IPS-18a (cell line): ENCODE results near the gene NOL3.

ENCODE experiments used
- H3K27ac ChIP-seq: one replicate; pipeline ENCODE4 v1.5.1; 2013; ENCODE audit warnings: low read length
- H3K27me3 ChIP-seq: one replicate; pipeline ENCODE4 v1.6.1; 2013; ENCODE audit warnings: mild to moderate bottlenecking, low read length; ENCODE audit not compliant: control insufficient read depth, insufficient read depth
- H3K36me3 ChIP-seq: one replicate; pipeline ENCODE4 v1.6.1; 2013; ENCODE audit warnings: low read depth, low read length; ENCODE audit not compliant: control insufficient read depth
- H3K4me1 ChIP-seq: one replicate; pipeline ENCODE4 v1.6.1; 2013; ENCODE audit warnings: low read depth, low read length; ENCODE audit not compliant: control insufficient read depth
- H3K4me3 ChIP-seq: one replicate; pipeline ENCODE4 v1.5.1; 2013; ENCODE audit warnings: low read length
- H3K9ac ChIP-seq: one replicate; pipeline ENCODE4 v1.6.1; 2013; ENCODE audit warnings: mild to moderate bottlenecking, low read length, moderate library complexity
- H3K9me3 ChIP-seq: one replicate; pipeline ENCODE4 v1.6.1; 2013; ENCODE audit warnings: low read depth, low read length; ENCODE audit not compliant: control insufficient read depth

The NOL3 gene

GRCh38 chr16:67176662-67177061 lies 6.3 kb downstream of the NOL3 start:
- H3K27ac ChIP-seq: no peak overlapping the region
- no peak overlapping the region for H3K4me3 ChIP-seq
- peaks cover 7% of the 10 kb centered on the region for H3K4me1 ChIP-seq
- H3K27me3 ChIP-seq: peaks cover 78% of the 10 kb centered on the region
- no peak overlapping the region for H3K9ac ChIP-seq
- H3K9me3 ChIP-seq: no peaks in the 10 kb centered on the region
- no peaks in the 10 kb centered on the region for H3K36me3 ChIP-seq

DNA sequence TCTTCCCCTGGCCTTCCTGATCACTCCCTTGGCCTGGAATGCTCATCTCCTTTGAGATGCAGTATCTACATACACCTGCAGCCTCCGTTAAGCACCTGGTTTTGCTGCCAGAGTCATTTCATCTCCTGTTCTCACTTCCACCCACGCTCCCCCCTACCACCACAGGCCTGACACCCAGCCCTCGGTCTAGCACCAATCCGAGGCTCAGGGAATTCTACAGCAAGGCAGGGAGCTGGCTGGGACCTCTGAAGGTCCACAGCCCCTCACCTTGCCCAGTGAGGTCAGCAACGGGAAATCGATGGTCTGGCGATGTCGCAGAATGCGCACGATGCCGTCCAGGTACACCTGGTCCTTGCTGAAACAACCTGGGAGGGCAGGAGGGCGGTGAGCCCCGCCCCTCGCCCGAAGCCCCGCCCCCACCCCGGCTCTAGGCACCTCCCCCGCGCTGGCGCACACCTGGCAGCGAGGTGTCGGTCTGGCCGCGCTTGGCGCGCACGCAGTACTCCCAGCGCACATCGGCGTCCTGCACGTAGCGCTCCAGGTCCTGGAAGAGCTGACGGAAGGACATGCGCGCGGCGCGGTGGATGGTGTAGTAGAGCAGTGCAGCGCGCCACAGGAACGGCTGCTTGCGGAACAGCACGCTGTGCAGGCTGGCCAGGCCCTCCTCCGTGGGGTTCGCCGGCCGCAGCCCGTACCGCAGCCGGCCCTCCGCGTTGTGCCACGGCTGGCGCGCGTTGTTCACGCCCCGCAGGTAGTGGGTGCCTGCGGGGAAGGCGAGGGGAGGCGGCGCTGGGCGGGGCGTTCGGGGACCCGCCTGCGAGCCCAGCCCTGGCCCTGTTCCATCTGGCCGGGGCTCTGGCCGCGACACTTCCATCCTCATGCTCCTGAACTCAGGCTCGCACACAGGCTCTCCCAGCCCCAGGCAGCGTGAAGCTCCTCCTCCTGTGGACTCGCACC lies 7.7 kb downstream of the NOL3 start:
- Histone ChIP-seq H3K9ac (peak overlapping the region; percentile 4), H3K4me3 (peak overlapping the region; percentile 52)

DNA sequence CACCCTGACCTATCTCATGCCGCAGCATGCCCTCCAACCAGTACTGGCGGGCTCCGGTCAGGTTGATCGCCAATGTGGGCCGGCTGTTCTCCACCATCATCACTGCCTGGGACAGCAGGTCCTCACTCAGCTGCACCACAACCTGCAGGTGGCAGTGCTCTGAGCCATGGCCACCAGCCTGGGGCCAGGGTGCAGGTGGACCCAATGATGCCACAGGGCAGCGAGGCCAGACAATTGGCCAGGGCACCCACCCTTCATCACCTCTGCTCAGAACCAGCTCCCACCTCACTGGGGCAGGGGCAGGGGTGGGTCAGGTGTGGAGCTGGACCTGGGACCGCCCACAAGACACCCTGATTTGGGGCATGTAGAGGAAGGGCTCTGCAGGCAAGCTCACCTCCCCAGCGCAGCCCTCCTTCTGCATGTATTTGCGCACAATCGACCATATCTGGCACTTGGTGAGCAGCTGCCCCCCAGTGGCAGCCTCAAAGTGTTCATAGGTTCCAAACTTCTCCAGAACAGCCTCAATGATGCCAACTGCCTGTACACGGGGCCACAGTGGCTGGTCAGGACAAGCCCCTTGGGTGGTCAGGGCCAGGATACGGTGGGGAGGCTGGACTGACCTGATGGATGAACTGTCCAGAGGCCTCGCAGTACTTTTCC lies 9.2 kb downstream of the NOL3 start:
- Histone ChIP-seq H3K9me3 (no peaks in the 10 kb centered on the region), H3K27ac (no peak overlapping the region), H3K9ac (no peak overlapping the region)

More for the DNA sequence above, 7.7 kb downstream of the NOL3 start:
- Histone ChIP-seq H3K9me3 (no peaks in the 10 kb centered on the region), H3K27me3 (peaks cover 65% of the 10 kb centered on the region), H3K27ac (no peak overlapping the region), H3K36me3 (no peaks in the 10 kb centered on the region), H3K4me1 (peaks cover 7% of the 10 kb centered on the region)

DNA sequence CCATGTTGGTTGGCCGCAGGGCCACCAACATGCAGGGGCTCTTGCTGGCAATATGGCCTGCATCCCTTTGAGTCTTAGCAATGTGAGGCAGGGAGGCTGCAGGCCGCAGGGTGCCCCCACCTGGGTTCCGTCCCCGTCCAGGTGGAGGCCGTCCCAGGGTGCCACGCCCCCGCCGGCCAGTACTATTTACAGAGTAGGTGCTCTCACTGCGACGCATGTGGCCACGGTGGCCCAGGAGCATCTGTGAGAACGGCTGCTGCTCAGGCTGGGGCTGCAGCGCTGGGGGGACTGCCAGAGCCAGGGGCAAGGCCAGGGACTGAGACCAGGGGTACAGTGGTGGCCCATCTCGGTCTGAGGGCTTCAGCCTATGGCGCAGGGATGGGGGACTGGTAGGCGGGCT lies 9.8 kb downstream of the NOL3 start:
- no peaks in the 10 kb centered on the region for H3K36me3 ChIP-seq
- no peaks in the 10 kb centered on the region for H3K9me3 ChIP-seq
- H3K9ac ChIP-seq: no peak overlapping the region
- H3K27me3 ChIP-seq: peaks cover 56% of the 10 kb centered on the region
- no peak overlapping the region for H3K4me3 ChIP-seq
- H3K4me1 ChIP-seq: no peaks in the 10 kb centered on the region
- no peak overlapping the region for H3K27ac ChIP-seq

More for the DNA sequence above, 9.2 kb downstream of the NOL3 start:
- H3K4me3 ChIP-seq: no peak overlapping the region
- H3K4me1 ChIP-seq: no peaks in the 10 kb centered on the region
- no peaks in the 10 kb centered on the region for H3K36me3 ChIP-seq
- H3K27me3 ChIP-seq: peaks cover 56% of the 10 kb centered on the region

DNA sequence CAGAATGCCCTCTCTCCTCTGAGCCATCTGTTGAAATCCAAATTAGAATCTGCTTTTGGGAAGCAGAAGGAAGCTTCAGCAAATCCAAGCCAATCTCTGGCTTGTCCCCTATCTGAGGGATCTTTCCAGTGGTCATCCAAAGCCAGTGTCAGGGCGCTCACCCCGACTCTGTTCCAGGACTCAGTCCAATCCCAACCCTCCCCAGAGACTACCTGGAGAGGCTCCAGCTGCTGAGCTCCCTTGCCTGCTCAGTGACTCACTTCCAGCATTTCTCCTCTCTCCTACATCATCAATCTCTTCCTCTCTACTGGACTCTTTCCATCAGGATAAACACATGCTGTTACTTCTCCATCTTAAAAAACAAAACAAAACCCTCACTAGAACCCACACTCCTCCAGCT lies 11.0 kb downstream of the NOL3 start:
- Histone ChIP-seq H3K4me1 (peaks cover 3% of the 10 kb centered on the region), H3K27ac (no peak overlapping the region)

DNA sequence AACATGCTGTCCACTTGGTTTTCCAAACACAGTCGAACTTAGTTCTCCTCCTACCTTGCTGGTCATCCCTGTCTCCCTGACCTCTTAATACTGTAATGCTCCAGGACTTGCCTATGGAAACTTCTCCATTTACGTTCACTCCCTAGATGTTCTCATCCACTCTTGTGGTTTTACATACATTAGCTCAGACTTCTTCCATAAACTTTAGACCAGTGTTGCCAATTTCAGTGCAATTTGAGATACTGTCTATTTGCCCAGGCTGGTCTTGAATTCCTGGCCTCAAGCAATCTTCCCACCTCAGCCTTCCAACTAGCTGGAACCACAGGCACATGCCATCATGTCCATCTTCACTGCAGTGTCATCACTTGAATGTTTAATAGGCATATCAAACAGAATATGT lies 11.9 kb downstream of the NOL3 start:
- Histone ChIP-seq H3K9me3 (no peaks in the 10 kb centered on the region), H3K36me3 (no peaks in the 10 kb centered on the region), H3K27me3 (peaks cover 49% of the 10 kb centered on the region), H3K27ac (no peak overlapping the region), H3K9ac (no peak overlapping the region), H3K4me1 (peaks cover 3% of the 10 kb centered on the region), H3K4me3 (peak overlapping the region; percentile 71)

More for the DNA sequence above, 11.0 kb downstream of the NOL3 start:
- H3K4me3 ChIP-seq: no peak overlapping the region
- H3K9me3 ChIP-seq: no peaks in the 10 kb centered on the region
- peaks cover 56% of the 10 kb centered on the region for H3K27me3 ChIP-seq
- H3K9ac ChIP-seq: no peak overlapping the region
- H3K36me3 ChIP-seq: no peaks in the 10 kb centered on the region

- Histone ChIP-seq H3K27me3 (peaks cover 42% of the 10 kb centered on the region), H3K9ac (peak overlapping the region; percentile 83), H3K4me3 (peak overlapping the region; percentile 71), H3K27ac (no peak overlapping the region), H3K4me1 (peaks cover 3% of the 10 kb centered on the region), H3K36me3 (no peaks in the 10 kb centered on the region), H3K9me3 (no peaks in the 10 kb centered on the region)
Measured at GRCh38 chr16:67183284-67183626, 12.9 kb downstream of the NOL3 start.

DNA sequence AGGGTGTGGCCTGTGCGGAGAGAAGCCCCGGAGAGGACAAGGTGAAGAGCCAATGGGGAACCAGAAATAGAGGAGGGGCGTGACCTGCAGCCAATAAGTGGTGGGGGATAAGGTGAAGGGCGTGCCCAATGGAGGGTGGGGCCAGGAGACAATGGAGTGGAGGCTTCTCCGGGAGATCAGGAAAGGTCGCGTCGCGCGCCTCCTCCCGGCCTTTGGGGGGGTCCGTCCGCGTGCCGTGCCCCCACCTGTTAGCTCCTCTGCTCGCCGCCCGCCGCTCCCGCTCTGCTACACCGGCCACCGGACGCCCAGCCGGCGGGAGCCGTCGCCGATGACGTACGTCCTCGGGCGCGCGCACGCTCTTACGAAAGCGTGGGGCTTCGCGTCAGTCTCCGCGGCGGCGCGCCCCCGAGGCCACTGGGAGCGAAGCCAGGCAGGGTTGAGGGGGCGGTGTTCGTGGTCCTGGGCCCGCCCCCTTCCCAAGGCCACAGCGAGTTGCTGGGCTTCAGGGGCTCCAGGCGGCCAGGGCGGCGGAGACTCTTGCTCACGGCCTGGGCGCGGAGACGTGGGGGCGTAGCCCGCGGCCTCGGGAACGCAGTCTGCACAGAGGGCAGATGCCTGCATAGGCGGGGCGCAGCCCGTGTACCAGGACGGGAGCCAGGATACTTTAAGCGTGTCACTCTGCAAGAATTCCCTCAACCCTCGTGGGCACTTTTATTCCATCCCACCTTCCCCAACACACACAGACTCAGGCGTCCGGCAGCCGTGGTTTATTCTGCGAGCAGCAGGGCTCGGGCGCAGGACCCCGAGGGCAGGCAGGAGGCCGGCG lies 13.5 kb downstream of the NOL3 start, which contains the start of gene MATCAP1:
Gene MATCAP1, minus strand, starts transcription at position 337 of the 826 bp plus-strand sequence. CDS start 3,353 bp downstream, outside the sequence.
- H3K27ac ChIP-seq: peak within 1 kb of the TSS; percentile 78

GRCh38 chr16:67184453-67184994 lies 14.2 kb downstream of the NOL3 start:
- Histone ChIP-seq H3K9me3 (no peaks in the 10 kb centered on the region), H3K9ac (no peak overlapping the region), H3K4me1 (peaks cover 3% of the 10 kb centered on the region), H3K36me3 (no peaks in the 10 kb centered on the region), H3K27ac (no peak overlapping the region), H3K4me3 (peak overlapping the region; percentile 71), H3K27me3 (peaks cover 31% of the 10 kb centered on the region)

More for the DNA sequence above, 13.5 kb downstream of the NOL3 start, which contains the start of gene MATCAP1:
- Histone ChIP-seq H3K9me3 (no peaks in the 10 kb centered on the region), H3K27me3 (peaks cover 38% of the 10 kb centered on the region), H3K9ac (peak within 1 kb of the TSS; percentile 83), H3K36me3 (no peaks in the 10 kb centered on the region), H3K4me3 (peak within 1 kb of the TSS; percentile 71), H3K4me1 (peaks cover 3% of the 10 kb centered on the region)

DNA sequence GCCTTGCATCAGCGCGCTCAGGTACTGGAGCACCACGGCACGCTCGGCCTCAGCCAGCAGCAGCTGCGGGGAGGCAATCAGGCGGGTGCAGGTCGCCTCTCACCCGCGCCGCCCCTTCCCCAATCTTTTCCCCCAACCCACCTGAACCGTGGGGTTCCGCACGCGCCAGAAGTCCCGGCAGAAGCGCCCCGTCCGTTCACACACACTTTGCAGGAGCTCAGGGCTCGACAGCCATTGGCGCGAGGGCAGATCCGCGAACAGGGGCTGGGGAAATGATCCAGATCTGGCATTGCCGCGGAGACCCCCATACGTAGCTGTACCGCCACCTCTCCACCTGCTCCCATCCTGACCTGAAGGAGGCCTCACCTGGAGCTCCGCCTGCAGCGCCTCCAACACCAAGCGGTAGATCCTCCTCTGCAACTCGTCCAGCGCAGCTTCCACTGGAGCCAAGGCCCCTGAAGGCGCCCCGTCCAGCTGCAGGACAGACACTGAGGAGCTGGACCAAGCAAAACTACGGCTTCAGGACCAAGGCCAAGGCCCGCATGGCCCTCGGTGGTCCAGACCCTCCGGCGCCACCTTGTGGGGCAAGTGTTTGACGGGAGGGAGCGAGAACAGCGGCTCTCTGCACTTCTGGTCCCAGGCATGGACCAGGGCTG lies 14.8 kb downstream of the NOL3 start:
- H3K9ac ChIP-seq: no peak overlapping the region

More for the DNA sequence above, 14.8 kb downstream of the NOL3 start:
- H3K36me3 ChIP-seq: no peaks in the 10 kb centered on the region
- peak overlapping the region; percentile 71 for H3K4me3 ChIP-seq
- H3K27ac ChIP-seq: no peak overlapping the region
- H3K9me3 ChIP-seq: no peaks in the 10 kb centered on the region
- H3K27me3 ChIP-seq: peaks cover 27% of the 10 kb centered on the region
- H3K4me1 ChIP-seq: peaks cover 3% of the 10 kb centered on the region
